Measurements from ENCODE around the gene FAM187B.

The FAM187B gene
- long read RNA-seq, result 0 reads

DNA sequence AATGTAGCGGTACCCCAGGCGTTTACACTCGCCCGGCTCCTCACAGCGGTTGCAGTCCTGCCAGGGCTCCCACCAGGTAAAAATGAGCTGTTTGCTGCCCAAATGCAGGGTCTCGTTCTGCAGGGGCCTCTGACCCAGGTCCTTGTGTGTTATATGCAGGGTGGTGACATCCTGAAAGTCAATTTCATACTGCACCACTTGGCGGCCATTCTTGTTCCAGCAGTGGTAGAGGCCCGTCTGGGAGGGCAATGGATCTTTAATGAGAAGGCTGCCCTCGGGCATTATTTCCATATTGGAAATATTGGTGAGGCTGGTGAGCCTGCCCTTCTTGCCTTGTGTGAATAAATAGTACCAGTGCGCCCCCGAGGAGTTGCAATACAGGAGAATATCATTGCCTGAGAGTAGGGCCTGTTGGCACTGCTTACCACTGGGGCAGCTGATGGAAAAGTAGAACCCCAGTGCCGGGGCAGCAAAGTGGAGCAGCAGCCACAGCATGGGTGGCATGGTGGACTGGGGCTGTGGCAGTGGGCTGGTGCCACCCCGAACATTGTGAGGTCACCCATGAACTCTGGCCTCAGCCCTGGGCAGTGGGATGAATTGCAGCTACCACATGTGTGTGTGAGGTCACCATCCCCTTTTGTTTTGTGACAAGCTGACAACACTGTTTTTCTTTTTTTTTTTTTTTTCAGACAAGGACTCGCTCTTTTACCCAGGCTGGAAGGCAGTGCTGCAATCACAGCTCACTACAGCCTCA is at the start of gene FAM187B:
FAM187B (minus strand) TSS at position 563 of the 754 bp plus-strand sequence; CDS start at position 504, 59 bp downstream.
- TF ChIP-seq POLR2AphosphoS5 (IDR thresholded peaks at IDR 0.05; ENCODE audit: low read depth) (no peak), GABPA (IDR thresholded peaks at IDR 0.05; ENCODE audit: low read depth) (no peak)
- no peaks in the 10 kb centered on the region for H3K27me3 ChIP-seq (ENCODE audit: insufficient read depth, poor library complexity, severe bottlenecking)
- no peak for DNase-seq (ENCODE audit: low read depth in 1 of 2, low spot score in 1 of 2)
- no peak within 1 kb of the TSS for H3K27ac ChIP-seq (replicated peaks)
- no peak within 1 kb of the TSS for H3K4me3 ChIP-seq (replicated peaks; ENCODE audit: insufficient read depth, low read length)

DNA sequence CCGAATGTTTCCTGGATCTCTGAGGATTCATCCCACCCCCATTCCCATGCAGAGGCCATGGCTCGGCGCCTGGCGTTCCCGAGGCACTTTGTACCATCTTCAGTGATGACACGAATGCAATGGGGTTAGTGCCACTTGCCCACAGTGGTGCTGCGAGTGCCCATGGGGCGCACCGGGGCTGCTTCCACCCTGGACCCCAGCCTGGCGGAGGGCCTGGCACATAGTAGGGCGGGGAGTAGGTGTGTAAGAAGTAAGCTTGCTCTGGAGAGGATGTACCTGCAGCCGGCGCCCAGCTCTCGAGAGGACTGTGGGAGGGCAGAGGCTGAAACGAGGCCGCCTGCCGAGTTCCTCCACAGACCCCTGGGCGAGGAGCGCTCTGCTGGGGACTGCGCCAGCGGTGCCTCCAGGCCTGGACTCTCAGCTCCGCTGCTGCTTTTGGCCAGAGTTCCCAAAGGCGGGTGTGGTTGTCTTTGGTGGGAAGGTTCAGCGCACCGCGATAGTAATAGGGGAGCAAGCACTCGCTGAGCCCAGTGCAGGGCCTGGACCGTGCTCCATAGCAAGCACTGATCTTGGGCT is 48.3 kb upstream of the FAM187B start:
- Histone ChIP-seq H3K27ac (replicated peaks) (no peak overlapping the region), H3K27me3 (ENCODE audit: insufficient read depth, poor library complexity, severe bottlenecking) (no peaks in the 10 kb centered on the region), H3K4me3 (replicated peaks; ENCODE audit: insufficient read depth, low read length) (no peak overlapping the region)
- DNase-seq (ENCODE audit: low read depth in 1 of 2, low spot score in 1 of 2), result no peak
- TF ChIP-seq, protein P1, sequence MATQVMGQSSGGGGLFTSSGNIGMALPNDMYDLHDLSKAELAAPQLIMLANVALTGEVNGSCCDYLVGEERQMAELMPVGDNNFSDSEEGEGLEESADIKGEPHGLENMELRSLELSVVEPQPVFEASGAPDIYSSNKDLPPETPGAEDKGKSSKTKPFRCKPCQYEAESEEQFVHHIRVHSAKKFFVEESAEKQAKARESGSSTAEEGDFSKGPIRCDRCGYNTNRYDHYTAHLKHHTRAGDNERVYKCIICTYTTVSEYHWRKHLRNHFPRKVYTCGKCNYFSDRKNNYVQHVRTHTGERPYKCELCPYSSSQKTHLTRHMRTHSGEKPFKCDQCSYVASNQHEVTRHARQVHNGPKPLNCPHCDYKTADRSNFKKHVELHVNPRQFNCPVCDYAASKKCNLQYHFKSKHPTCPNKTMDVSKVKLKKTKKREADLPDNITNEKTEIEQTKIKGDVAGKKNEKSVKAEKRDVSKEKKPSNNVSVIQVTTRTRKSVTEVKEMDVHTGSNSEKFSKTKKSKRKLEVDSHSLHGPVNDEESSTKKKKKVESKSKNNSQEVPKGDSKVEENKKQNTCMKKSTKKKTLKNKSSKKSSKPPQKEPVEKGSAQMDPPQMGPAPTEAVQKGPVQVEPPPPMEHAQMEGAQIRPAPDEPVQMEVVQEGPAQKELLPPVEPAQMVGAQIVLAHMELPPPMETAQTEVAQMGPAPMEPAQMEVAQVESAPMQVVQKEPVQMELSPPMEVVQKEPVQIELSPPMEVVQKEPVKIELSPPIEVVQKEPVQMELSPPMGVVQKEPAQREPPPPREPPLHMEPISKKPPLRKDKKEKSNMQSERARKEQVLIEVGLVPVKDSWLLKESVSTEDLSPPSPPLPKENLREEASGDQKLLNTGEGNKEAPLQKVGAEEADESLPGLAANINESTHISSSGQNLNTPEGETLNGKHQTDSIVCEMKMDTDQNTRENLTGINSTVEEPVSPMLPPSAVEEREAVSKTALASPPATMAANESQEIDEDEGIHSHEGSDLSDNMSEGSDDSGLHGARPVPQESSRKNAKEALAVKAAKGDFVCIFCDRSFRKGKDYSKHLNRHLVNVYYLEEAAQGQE (IDR thresholded peaks at IDR 0.05; ENCODE audit: insufficient replicate concordance, low read depth), result no peak
- TF ChIP-seq POLR2AphosphoS5 (IDR thresholded peaks at IDR 0.05; ENCODE audit: low read depth) (no peak), GABPA (IDR thresholded peaks at IDR 0.05; ENCODE audit: low read depth) (no peak), SPI1 (IDR thresholded peaks at IDR 0.05; ENCODE audit: borderline replicate concordance, low read depth) (no peak)
- TF ChIP-seq, protein P2, sequence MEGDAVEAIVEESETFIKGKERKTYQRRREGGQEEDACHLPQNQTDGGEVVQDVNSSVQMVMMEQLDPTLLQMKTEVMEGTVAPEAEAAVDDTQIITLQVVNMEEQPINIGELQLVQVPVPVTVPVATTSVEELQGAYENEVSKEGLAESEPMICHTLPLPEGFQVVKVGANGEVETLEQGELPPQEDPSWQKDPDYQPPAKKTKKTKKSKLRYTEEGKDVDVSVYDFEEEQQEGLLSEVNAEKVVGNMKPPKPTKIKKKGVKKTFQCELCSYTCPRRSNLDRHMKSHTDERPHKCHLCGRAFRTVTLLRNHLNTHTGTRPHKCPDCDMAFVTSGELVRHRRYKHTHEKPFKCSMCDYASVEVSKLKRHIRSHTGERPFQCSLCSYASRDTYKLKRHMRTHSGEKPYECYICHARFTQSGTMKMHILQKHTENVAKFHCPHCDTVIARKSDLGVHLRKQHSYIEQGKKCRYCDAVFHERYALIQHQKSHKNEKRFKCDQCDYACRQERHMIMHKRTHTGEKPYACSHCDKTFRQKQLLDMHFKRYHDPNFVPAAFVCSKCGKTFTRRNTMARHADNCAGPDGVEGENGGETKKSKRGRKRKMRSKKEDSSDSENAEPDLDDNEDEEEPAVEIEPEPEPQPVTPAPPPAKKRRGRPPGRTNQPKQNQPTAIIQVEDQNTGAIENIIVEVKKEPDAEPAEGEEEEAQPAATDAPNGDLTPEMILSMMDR (IDR thresholded peaks at IDR 0.05; ENCODE audit: insufficient read depth, low read length), result no peak

DNA sequence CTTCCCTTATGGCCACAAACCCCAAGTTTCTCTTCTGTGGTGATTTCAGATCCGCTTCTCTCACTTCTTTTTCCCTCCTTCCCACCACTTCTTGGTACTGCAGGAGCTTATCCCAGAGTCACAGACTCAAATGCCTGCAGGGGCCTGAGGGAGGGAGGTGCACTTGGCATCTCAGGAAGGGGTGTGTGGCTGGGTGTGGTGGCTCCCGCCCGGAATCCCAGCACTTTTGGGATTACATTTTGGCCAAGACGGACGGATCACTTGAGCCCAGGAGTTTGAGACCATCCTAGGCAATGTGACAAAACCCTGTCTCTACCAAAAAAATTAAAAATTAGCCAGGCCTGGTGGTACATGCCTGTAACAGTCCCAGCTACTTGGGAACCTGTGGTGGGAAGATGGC is 45.8 kb upstream of the FAM187B start:
- DNase-seq (ENCODE audit: low read depth in 1 of 2, low spot score in 1 of 2), result no peak
- H3K27me3 ChIP-seq (ENCODE audit: insufficient read depth, poor library complexity, severe bottlenecking), result no peaks in the 10 kb centered on the region

More for the DNA sequence above, 45.8 kb upstream of the FAM187B start:
- no peak overlapping the region for H3K4me3 ChIP-seq (replicated peaks; ENCODE audit: insufficient read depth, low read length)
- TF ChIP-seq POLR2AphosphoS5 (IDR thresholded peaks at IDR 0.05; ENCODE audit: low read depth) (no peak), GABPA (IDR thresholded peaks at IDR 0.05; ENCODE audit: low read depth) (no peak), SPI1 (IDR thresholded peaks at IDR 0.05; ENCODE audit: borderline replicate concordance, low read depth) (no peak)
- TF ChIP-seq, protein P1 (IDR thresholded peaks at IDR 0.05; ENCODE audit: insufficient replicate concordance, low read depth), result no peak
- TF ChIP-seq, protein P2 (IDR thresholded peaks at IDR 0.05; ENCODE audit: insufficient read depth, low read length), result no peak
- no peak overlapping the region for H3K27ac ChIP-seq (replicated peaks)

Measured in HL-60 (cell line).